Natural killer cell treated with Interleukin-12 subunit alpha and Interleukin-12 subunit beta and Interleukin-15 and Interleukin-18, amount 100 ng/mL, for 72 hours (primary cell): ENCODE data around the gene ZHX3. TPM values are rescaled to one million over a fixed set of nuclear protein-coding genes. Genes with fewer than 3 reads are reported as not detected.

Experiments
- ATAC-seq, 2 donors: fragments of 150-1000 bp; cut with Tn5 transposase in 1 of 2; sonication (Bioruptor Pico), chemical (Tn5 transposase) in 1 of 2; 2 replicates each; pipeline ENCODE4 v1.10.0; 2021
- DNase-seq: peaks from one replicate; pipeline ENCODE4 v3.0.0; 2022; ENCODE audit warnings: low spot score
- H3K27ac Mint-ChIP-seq, 2 donors: 1 replicate in 1 of 2; 2 replicates in 1 of 2; pipeline ENCODE4 v1.8.0; 2022; ENCODE audit warnings: mixed read lengths in 2 of 2, mild to moderate bottlenecking in 1 of 2, moderate library complexity in 1 of 2
- H3K27me3 Mint-ChIP-seq, 2 donors: 1 replicate in 1 of 2; 2 replicates in 1 of 2; pipeline ENCODE4 v1.8.0; 2022; ENCODE audit warnings: mixed read lengths in 2 of 2
- H3K36me3 Mint-ChIP-seq: one replicate; pipeline ENCODE4 v1.8.0; 2022; ENCODE audit warnings: mixed read lengths
- H3K4me1 Mint-ChIP-seq, 2 donors: 1 replicate in 1 of 2; 2 replicates in 1 of 2; pipeline ENCODE4 v1.8.0; 2022; ENCODE audit warnings: low read depth in 2 of 2, mixed read lengths in 2 of 2, mild to moderate bottlenecking in 1 of 2
- H3K4me3 Mint-ChIP-seq: one replicate; pipeline ENCODE4 v1.8.0; 2022; ENCODE audit warnings: mixed read lengths
- H3K9me3 Mint-ChIP-seq: 2 replicates; pipeline ENCODE4 v1.8.0; 2022; ENCODE audit warnings: mixed read lengths
- total RNA-seq, 2 donors: library from RNA; stranded (reverse); gene quantifications; one replicate each; pipeline ENCODE4 v1.2.3, GENCODE V29; 2022

ZHX3 gene, protein sequence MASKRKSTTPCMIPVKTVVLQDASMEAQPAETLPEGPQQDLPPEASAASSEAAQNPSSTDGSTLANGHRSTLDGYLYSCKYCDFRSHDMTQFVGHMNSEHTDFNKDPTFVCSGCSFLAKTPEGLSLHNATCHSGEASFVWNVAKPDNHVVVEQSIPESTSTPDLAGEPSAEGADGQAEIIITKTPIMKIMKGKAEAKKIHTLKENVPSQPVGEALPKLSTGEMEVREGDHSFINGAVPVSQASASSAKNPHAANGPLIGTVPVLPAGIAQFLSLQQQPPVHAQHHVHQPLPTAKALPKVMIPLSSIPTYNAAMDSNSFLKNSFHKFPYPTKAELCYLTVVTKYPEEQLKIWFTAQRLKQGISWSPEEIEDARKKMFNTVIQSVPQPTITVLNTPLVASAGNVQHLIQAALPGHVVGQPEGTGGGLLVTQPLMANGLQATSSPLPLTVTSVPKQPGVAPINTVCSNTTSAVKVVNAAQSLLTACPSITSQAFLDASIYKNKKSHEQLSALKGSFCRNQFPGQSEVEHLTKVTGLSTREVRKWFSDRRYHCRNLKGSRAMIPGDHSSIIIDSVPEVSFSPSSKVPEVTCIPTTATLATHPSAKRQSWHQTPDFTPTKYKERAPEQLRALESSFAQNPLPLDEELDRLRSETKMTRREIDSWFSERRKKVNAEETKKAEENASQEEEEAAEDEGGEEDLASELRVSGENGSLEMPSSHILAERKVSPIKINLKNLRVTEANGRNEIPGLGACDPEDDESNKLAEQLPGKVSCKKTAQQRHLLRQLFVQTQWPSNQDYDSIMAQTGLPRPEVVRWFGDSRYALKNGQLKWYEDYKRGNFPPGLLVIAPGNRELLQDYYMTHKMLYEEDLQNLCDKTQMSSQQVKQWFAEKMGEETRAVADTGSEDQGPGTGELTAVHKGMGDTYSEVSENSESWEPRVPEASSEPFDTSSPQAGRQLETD
- total RNA-seq = 10 to 100 TPM in 1 of 2 donors, 1 to 10 TPM in 1; 7.6 to 21.6 TPM

DNA sequence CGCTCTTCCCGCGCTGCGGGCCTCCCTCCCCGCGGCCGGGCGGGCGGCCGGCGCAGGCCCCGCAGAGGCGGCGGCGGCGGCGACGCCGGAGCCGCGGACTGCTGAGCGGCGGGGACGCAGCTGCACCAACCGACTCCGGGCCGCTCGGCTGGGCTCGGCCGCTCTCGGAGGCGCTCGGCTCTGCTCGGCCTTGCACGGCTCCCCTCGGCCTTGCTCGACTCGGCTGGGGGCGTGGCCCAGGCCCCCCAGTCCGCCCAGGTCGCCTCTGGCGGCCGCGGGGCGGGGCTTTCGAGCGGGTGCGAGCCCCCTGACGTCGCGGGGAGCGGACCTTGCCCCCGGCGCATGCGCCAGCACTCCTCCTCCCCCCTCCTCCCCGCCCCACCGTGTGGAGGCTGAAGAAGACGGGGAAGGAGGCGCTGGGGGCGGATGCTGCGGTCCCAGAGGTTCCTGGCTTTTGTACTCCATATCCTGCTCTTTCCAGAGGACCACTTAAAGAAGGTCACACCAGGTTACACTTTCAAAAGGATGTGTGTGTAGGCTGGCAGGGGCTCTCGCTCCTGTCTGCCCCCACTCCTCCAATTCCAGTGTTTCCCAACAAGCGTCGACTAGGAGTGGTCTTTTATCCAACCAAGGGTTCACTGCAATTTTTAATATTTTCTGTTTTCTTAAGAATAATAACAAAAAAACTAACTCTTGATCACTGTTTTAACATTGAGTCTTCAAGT lies at the start of gene ZHX3:
Gene ZHX3 (minus strand): TSS at position 186 of the 725 bp plus-strand sequence. CDS start 112,815 bp downstream, outside the sequence.
- peaks cover 17 to 20% of the 10 kb centered on the region in 2 donors for H3K4me1 Mint-ChIP-seq
- peak within 1 kb of the TSS; percentile 69 to 76 for H3K27ac Mint-ChIP-seq
- ATAC-seq (peak; percentile 98 to 99), DNase-seq (peak; percentile 98)
- H3K36me3 Mint-ChIP-seq = no peaks in the 10 kb centered on the region
- peak within 1 kb of the TSS; percentile 95 for H3K4me3 Mint-ChIP-seq
- H3K27me3 Mint-ChIP-seq = peaks cover 0 to 3% of the 10 kb centered on the region in 2 donors
- H3K9me3 Mint-ChIP-seq = no peaks in the 10 kb centered on the region

DNA sequence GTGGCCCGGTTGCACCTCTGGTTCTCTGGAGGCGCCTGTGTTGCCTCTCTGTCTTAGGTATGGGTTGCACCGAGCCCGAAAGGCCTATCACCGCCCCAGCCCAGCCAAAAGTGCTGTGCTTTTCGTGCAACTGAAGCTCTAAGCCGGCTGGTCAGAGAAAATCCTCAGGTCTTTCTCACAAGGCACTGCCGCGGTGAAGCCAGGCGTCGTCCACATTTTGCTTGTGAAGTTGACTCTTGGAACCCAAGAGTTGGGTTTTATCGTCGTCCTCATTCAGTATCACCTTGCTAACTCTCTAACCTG lies 49.8 kb upstream of the ZHX3 start:
- no peaks in the 10 kb centered on the region for H3K9me3 Mint-ChIP-seq
- peaks cover 29 to 46% of the 10 kb centered on the region in 2 donors for H3K27me3 Mint-ChIP-seq
- ATAC-seq = no peak
- DNase-seq = no peak
- H3K4me3 Mint-ChIP-seq = no peak overlapping the region
- peaks cover 0 to 5% of the 10 kb centered on the region in 2 donors for H3K4me1 Mint-ChIP-seq
- H3K27ac Mint-ChIP-seq = no peak overlapping the region
- no peaks in the 10 kb centered on the region for H3K36me3 Mint-ChIP-seq

DNA sequence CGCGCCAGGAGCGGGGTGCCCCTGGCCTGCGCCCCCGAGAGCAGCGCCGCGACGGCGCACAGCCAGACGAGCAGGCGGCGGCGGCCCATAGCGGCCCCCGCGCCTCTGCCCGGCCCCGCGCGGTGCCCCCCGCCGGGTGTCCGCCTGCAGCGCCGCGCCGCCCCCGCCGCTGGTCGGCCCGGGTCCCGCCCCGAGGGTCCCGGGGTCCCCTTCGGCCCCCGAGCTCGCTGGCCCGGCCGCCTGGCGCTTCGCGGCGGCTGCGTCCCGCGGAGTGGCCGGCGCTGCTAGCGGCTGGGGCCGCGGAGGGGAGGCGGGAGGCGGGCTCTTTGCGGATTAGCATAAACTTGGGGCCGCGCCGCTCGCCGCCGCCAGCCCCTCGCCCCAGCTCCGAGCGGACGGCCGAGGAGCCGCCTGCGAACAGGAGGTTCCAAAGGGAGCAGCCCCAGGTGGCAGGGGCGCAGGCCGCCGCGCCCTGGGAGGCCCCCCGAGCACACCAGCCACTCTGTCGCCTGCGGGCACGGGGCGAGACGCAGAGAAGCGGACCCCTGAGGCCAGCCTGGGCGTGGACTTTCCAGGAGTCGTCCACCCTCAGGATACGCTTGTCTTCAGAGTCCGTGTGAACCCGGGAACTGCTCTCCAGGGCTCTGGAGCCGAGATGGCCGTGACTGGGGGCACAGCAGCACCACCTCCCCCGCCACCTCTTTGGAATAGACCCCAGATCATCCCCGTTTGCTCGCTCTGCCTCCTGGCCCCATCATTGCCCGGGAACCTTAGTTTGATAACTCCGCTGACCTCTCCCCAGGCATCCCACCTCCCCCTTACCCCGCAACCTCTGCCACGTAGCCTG lies 49.2 kb upstream of the ZHX3 start, which contains the start of gene EMILIN3:
Gene EMILIN3 (minus strand): TSS at position 273 of the 847 bp plus-strand sequence. CDS start 184 bp downstream, at position 89.
- ATAC-seq (no peak), DNase-seq (no peak)
- H3K36me3 Mint-ChIP-seq = no peaks in the 10 kb centered on the region
- H3K4me1 Mint-ChIP-seq = peaks cover 0 to 5% of the 10 kb centered on the region in 2 donors
- H3K27me3 Mint-ChIP-seq = peaks cover 29 to 46% of the 10 kb centered on the region in 2 donors
- H3K9me3 Mint-ChIP-seq = no peaks in the 10 kb centered on the region
- H3K4me3 Mint-ChIP-seq = no peak within 1 kb of the TSS
- no peak within 1 kb of the TSS for H3K27ac Mint-ChIP-seq

DNA sequence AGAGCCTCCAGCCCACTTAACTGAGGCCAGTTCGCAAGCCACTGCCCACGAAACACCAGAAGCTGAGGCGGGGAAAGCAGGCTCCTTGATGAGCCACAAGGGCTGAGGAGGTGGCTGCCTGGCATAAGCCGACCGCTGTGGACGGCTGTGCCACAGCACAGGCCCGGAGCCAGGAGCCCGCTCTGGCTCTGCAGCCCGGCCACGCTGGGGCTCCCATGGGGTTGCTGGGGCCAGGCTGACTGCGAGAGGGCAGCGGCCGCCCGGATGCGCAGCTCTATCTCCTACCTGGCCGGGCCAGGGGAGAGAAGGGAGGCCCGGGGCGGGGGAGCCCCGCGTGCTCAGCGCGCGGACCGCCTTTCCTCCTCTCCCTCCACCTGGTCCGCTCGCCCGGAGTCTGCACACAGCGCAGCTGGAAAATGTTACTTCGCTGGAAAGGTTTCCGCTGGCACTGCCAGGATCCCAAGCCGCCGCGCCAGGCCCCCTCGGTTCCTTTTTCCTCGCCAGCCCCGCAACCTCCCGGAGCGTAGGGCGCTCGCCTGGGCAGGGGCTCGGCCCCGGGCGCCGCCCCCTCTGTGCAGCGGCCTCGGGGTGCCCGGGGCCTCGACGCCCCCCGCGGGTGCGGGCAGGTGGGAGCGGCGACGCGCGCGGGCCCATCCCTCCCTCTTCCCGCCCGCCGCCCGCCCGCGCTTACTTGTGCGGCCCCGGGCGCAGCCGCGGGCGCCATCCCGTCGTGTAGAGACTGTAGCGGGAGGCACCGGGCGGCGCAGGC lies 48.4 kb upstream of the ZHX3 start:
- DNase-seq = no peak
- no peaks in the 10 kb centered on the region for H3K9me3 Mint-ChIP-seq
- H3K27ac Mint-ChIP-seq = no peak overlapping the region
- peaks cover 29 to 41% of the 10 kb centered on the region in 2 donors for H3K27me3 Mint-ChIP-seq
- H3K4me1 Mint-ChIP-seq = peaks cover 0 to 5% of the 10 kb centered on the region in 2 donors
- H3K4me3 Mint-ChIP-seq = no peak overlapping the region
- ATAC-seq = no peak
- H3K36me3 Mint-ChIP-seq = no peaks in the 10 kb centered on the region

DNA sequence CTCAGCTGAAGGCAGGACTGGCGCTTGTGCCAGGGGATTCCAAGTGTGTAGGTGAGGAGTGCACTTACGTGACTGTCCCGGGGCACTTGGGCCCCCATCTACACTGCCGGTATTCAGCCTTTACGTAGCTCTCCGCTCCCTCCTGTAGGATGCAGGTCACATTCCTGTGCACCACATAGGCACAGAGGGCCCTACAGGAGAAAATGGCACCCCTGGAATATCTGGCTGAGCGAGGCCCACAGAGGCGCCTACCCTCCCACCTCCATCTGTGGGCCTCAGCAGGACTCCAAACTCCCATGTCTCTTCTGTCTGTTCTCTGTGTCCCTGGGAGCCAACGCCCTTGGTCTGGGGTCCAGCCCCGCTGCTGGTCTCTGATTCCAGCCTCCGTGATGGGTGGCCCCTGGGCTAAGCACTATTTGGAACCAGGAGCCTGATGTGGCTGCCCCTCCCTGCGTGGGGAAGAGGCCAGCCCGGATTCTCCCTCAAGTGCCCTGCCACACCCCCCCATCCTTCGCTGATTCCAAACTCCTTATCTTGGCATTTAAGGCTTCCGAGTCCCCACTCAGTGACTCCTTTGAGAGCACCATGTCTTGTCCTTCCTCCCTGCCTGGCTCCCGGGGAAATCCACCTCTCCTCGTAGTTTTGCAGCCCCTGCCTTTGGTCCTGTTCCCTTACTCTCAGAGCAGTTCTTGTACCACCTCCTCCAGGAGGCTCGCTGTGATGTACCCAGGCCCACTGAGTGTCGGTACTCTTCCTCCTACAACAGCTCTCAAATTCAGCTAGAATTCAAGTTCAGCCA lies 47.6 kb upstream of the ZHX3 start:
- Mint-ChIP-seq H3K36me3 (no peaks in the 10 kb centered on the region), H3K4me3 (no peak overlapping the region), H3K4me1 (peaks cover 0 to 5% of the 10 kb centered on the region in 2 donors), H3K27ac (no peak overlapping the region), H3K27me3 (peaks cover 29 to 41% of the 10 kb centered on the region in 2 donors), H3K9me3 (no peaks in the 10 kb centered on the region)
- ATAC-seq = no peak
- no peak for DNase-seq

DNA sequence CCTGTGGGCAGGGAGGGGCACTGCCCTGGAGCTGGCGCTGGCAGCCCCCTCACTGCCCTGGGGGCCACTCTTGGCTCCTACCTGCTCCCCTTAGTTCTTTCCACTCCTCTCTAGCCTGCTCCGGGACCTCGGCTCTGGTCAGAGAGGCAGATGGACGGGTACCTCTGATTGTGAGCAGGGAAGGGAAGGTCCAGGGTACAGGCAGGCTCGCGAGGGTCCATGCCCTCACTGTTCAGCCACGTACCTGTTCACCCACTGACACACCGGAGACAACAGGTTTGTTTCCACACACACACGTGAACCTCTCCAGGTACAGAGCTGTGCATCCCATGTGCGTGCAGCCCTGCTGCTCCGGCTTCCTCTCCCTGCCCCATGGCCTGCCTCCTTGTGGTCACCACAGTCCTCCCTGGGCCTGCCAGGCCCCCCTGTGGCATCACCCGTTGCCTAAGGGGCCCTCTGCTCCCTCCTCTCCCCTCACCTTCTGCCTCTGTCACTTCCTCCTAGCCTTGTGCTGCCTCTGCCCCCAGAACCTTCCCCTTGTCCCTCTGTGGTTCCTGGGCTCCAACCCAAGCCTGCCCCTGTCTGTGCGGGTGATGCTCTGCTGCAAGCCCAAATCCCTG lies 46.8 kb upstream of the ZHX3 start:
- H3K27ac Mint-ChIP-seq = no peak overlapping the region
- no peak for ATAC-seq
- H3K36me3 Mint-ChIP-seq = no peaks in the 10 kb centered on the region
- peaks cover 22 to 34% of the 10 kb centered on the region in 2 donors for H3K27me3 Mint-ChIP-seq
- no peak for DNase-seq
- no peaks in the 10 kb centered on the region for H3K9me3 Mint-ChIP-seq
- no peak overlapping the region for H3K4me3 Mint-ChIP-seq
- peaks cover 0 to 5% of the 10 kb centered on the region in 2 donors for H3K4me1 Mint-ChIP-seq

DNA sequence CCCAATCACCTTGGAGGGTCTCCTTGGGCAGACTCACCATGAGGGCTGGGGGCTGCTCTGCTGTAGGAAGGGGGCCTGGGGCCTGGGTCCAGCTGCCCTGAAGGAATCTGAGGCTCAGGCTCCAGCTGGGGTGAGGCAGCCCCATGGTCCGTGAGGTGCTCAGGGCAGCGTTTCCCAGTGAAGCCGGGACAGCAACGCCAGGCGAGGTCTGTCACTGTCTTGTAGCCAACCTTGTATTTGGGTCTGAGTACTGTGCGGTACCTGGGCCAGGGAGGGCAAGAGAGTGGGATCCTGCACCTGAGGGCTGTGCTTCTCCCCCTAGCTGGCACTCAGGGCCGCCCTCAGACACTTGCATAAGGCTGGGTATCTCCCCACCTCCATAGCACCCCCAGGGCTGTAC lies 46.1 kb upstream of the ZHX3 start:
- ATAC-seq (no peak), DNase-seq (no peak)
- no peaks in the 10 kb centered on the region for H3K36me3 Mint-ChIP-seq
- H3K4me1 Mint-ChIP-seq = peaks cover 0 to 5% of the 10 kb centered on the region in 2 donors
- no peaks in the 10 kb centered on the region for H3K9me3 Mint-ChIP-seq
- H3K27ac Mint-ChIP-seq = no peak overlapping the region
- H3K4me3 Mint-ChIP-seq = no peak overlapping the region
- peaks cover 17 to 28% of the 10 kb centered on the region in 2 donors for H3K27me3 Mint-ChIP-seq

DNA sequence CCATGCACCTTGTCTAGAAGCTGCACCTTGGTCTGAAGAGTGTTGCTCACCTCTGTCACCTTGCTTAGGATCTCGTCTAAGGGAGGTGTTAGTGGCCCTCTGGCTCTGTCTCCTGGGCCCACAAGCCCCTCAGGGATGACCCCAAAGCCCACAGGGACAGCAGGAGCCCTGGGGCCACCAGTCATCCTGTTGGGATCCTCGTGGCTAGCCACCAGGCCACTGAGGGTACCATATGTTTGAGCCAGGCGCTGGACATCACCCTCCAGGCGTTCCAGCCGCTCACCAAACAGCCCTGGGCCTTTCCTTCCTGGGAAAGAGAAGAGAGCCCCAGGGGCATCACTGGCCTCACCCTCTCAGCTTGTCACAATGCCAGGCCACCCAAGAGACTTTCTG lies 45.2 kb upstream of the ZHX3 start:
- H3K36me3 Mint-ChIP-seq = no peaks in the 10 kb centered on the region
- H3K4me3 Mint-ChIP-seq = no peak overlapping the region
- ATAC-seq (no peak), DNase-seq (no peak)
- no peaks in the 10 kb centered on the region for H3K9me3 Mint-ChIP-seq
- peaks cover 0 to 5% of the 10 kb centered on the region in 2 donors for H3K4me1 Mint-ChIP-seq
- peaks cover 14 to 20% of the 10 kb centered on the region in 2 donors for H3K27me3 Mint-ChIP-seq
- H3K27ac Mint-ChIP-seq = no peak overlapping the region

DNA sequence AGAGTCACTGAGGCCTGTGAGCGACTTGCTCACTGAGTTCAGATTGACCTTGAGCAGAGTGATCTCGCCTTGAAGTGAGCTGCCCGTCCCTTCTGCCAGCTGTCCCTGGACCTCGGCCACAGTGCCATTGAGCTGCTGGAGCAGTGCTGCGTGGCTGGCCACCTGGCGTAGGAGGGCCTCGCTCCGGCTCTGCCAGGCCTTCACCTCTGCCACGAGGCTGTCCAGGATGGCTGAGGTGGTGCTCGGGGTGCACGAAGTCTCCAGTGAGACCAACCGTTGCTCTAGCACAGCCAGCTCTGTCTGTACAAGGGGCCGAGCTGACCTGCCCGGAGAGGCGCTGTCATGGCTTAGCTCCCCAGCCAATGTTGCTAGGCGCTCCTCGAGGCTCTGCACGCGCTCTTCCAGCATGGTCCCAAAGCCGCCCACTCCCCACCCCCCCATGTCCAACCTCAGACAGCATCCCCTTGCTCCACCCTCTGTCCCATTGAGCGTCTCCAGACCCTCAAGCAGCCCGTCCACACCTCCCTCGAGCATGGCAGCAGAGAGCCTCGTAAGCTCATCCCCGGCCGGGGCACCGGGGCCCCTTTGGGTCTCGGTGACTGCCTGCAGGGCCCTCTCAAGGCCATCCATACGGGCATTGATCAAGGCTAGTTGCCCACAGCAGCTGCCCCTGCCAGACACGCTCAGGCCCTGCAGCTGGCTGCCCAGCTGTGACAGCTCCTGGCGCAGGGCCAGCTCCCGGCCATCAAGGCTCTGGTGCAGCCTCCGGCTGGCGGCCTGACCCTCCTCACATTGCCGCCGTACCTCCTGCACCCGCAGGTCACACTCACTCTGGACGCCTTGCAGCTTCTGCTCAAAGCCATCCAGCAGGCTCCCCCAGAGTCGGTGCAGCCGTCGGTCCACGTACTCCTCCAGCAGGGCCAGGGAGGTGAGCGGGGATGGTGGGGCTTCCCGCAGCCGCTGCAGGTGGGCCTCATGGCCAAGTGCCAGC lies 44.5 kb upstream of the ZHX3 start:
- Mint-ChIP-seq H3K27ac (no peak overlapping the region), H3K4me1 (peaks cover 0 to 3% of the 10 kb centered on the region in 2 donors), H3K4me3 (no peak overlapping the region), H3K36me3 (no peaks in the 10 kb centered on the region), H3K27me3 (peaks cover 8 to 14% of the 10 kb centered on the region in 2 donors), H3K9me3 (no peaks in the 10 kb centered on the region)
- ATAC-seq (no peak), DNase-seq (no peak)

DNA sequence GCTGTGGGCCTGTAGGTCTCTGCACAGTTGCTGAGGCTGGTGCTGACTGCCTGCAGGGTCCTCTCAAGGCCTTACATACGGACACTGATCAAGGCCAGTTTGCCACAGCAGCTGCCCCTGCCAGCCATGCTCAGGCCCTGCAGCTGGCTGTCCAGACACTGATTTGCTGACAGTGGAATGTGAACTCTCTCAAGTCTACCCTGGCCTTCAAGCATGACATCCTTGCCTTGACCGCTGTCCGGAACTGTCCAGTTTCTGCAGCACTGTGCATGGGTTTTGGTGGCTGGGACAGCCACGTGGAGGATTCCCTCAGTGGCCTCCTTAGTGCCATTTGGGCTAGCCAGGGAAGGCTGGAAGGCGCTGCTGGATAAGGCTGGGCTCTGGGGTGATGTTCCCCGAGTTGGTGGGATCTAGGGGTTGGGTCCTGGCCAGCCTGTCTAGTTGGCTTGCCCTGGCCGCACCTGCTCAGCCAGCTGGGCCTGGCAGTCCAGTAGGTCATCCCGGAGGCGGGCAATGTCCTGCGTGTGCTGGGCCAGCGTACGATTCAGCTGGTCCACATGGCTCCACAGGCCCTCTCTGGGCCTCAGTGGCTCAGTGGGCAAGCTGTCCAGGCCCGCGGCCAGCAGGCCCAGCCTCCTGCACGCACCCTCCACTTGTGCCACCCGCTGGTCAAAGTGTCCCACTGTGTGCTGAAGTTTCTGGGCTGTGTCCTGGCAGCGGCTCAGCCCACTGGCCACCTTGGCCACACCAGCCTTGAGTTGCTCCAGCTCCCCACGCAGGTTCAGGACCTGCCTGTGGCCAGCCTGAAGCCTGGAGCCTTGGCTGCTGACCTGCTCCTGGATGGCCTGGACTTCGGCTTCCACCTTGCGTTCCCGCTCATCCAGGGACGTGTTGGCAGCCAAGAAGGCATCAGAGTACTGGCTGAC lies 43.6 kb upstream of the ZHX3 start:
- DNase-seq = no peak
- Mint-ChIP-seq H3K27me3 (peaks cover 6 to 13% of the 10 kb centered on the region in 2 donors), H3K36me3 (no peaks in the 10 kb centered on the region), H3K27ac (no peak overlapping the region), H3K4me3 (no peak overlapping the region), H3K9me3 (no peaks in the 10 kb centered on the region), H3K4me1 (peaks cover 0 to 3% of the 10 kb centered on the region in 2 donors)
- ATAC-seq = no peak
